Ishikawa (cell line): ENCODE data around the gene IFNGR1.

Experiments
- CEBPB ChIP-seq: IDR thresholded peaks from 2 replicates; pipeline ENCODE4 v1.6.1; 2012
- EP300 ChIP-seq: IDR thresholded peaks from 2 replicates; pipeline ENCODE4 v1.6.1; 2012; ENCODE audit warnings: borderline replicate concordance
- MAX ChIP-seq: IDR thresholded peaks from 2 replicates; pipeline ENCODE4 v1.6.1; 2012
- RAD21 ChIP-seq: IDR thresholded peaks from 2 replicates; pipeline ENCODE4 v1.6.1; 2012; ENCODE audit warnings: low read depth
- REST ChIP-seq: IDR thresholded peaks from 2 replicates; pipeline ENCODE4 v1.6.1; 2012; ENCODE audit warnings: low read depth, mild to moderate bottlenecking
- TAF1 ChIP-seq: IDR thresholded peaks from 2 replicates; pipeline ENCODE4 v1.6.1; 2012; ENCODE audit warnings: low read depth, mild to moderate bottlenecking
- TEAD4 ChIP-seq: IDR thresholded peaks from 2 replicates; pipeline ENCODE4 v1.6.1; 2012
- USF1 ChIP-seq: IDR thresholded peaks from 2 replicates; pipeline ENCODE4 v1.6.1; 2012
- YY1 ChIP-seq: IDR thresholded peaks from 2 replicates; pipeline ENCODE4 v1.6.1; 2012; ENCODE audit warnings: low read depth
- ZBTB7A ChIP-seq: IDR thresholded peaks from 2 replicates; pipeline ENCODE4 v1.6.1; 2012; ENCODE audit warnings: low read depth

- TF ChIP-seq TEAD4 (no peak), TAF1 (no peak), MAX (no peak), ZBTB7A (no peak), USF1 (no peak), REST (no peak), YY1 (no peak), EP300 (no peak), CEBPB (no peak), RAD21 (no peak)
Observed at GRCh38 chr6:137149035-137149393, 70.2 kb downstream of the IFNGR1 start.
